GM12873 (cell line): ENCODE results near the gene CHST10.

Experiments
- TF ChIP-seq, protein P1 (sequence below): IDR thresholded peaks from 2 replicates; pipeline ENCODE4 v1.5.1; 2012; ENCODE audit warnings: low read depth, mild to moderate bottlenecking, moderate library complexity, low read length, control low read depth; ENCODE audit not compliant: insufficient read depth; ENCODE audit errors: missing control alignments

CHST10 gene

DNA sequence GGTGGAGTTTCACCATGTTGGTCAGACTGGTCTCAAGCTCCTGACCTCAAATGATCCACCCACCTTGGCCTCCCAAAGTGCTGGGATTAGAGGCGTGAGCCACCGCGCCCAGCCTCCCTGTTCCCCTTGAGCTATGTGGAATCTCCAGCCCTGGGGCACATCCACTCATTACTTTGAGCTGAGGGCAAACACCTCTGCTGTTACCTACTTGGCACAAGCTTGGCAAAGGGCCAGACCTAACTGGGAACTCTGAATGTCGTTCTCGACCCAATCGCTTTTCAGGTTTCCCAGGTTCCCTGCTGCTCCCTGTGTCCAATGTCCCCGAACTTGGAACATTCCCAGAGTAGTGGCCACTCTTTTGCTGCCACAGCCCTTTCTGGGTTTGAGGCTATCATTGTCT is 40.6 kb downstream of the CHST10 start:
- TF ChIP-seq, protein P1, sequence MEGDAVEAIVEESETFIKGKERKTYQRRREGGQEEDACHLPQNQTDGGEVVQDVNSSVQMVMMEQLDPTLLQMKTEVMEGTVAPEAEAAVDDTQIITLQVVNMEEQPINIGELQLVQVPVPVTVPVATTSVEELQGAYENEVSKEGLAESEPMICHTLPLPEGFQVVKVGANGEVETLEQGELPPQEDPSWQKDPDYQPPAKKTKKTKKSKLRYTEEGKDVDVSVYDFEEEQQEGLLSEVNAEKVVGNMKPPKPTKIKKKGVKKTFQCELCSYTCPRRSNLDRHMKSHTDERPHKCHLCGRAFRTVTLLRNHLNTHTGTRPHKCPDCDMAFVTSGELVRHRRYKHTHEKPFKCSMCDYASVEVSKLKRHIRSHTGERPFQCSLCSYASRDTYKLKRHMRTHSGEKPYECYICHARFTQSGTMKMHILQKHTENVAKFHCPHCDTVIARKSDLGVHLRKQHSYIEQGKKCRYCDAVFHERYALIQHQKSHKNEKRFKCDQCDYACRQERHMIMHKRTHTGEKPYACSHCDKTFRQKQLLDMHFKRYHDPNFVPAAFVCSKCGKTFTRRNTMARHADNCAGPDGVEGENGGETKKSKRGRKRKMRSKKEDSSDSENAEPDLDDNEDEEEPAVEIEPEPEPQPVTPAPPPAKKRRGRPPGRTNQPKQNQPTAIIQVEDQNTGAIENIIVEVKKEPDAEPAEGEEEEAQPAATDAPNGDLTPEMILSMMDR = no peak

DNA sequence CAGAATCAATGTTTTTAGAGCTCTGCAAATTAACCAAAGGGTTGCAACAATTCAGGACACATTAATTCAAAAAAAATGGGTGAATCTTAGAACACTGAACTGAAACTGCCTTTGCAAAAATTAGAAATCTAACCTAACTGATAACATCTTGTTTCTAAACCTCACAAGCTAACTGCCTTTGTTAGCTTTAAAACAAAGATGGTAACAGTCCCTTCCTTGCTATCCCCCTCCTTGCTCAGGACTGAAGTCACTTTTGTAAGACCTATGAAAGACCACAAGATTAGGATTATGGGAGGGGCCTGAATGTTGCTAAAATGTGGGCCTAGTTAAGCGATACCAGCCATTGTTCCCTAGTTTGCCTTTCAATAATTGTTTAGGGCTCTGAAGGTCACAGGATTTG is 50.3 kb downstream of the CHST10 start:
- TF ChIP-seq, protein P1 = no peak

DNA sequence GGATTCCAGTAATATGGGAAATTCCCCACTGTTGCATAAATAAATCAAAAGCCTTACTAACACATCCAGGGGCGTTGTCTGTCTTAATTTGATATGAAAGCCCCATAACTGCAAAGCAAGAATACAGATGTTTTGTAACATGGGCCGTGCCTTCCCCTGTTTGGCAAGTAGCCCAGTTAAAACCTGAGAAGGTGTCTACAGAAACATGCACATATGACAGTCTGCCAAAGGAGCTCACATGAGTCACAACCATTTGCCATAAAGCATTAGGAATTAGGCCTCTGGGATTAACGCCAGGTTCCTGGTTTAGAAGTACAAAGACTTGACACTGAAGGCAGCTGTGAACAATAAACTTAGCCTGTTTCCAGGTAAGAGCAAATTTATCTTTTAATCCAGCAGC is 52.0 kb downstream of the CHST10 start:
- TF ChIP-seq, protein P1 = no peak

DNA sequence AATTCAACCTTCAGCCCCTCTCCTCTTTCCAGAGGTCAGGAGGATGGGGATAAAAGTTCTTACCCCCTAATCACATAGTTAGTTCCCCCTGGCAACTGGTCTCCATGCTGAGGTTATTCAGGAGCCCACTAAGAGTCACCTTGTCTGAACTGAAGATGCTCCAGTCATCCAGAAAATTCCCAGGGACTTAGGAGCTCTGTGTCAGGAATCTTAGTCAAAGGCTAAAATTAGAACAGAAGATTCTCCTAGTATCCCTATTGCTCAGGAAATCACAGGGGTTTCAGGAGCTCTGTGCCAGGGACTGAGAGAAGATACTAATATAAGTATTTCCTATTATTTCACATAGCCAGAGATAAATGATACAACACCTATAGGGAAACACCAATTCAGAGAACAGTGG is 57.9 kb downstream of the CHST10 start:
- TF ChIP-seq, protein P1 = no peak

DNA sequence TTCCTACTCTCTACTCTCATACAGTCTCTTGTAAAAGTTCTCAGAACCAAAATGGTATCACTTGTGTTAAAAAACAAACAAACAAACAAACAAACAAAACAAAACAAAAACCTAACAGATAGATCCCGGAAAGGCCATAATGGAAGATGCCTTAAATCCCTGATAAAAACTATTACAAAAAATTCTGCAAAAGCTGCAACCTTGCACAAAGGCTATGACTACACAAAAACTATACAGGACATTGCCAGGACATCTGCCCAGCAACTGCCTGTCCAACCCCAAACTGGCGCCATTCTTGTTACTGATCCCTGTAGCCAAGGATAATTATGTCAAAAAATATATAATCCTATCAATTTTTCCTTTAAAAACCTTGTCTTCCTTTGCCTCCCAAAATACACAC is 58.9 kb downstream of the CHST10 start:
- TF ChIP-seq, protein P1 = no peak

DNA sequence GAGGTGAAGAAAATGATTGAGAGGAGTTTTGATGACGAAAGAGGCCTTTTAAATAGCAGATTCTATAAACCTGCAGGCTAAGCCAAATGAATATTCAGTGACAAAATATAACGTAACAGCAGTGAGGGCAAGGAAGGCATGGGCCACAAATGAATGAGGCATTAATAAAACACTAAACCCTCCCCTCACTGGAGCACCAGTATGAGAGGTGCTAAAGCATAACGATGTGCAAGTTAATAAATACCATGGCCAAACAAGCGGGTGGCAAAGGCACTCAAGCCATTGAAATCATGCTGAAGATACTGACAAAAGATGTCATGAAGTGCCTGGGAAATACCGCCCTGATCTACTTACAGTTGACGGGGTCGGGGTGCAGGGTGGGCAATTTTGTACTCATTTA is 64.9 kb downstream of the CHST10 start:
- TF ChIP-seq, protein P1 = no peak

DNA sequence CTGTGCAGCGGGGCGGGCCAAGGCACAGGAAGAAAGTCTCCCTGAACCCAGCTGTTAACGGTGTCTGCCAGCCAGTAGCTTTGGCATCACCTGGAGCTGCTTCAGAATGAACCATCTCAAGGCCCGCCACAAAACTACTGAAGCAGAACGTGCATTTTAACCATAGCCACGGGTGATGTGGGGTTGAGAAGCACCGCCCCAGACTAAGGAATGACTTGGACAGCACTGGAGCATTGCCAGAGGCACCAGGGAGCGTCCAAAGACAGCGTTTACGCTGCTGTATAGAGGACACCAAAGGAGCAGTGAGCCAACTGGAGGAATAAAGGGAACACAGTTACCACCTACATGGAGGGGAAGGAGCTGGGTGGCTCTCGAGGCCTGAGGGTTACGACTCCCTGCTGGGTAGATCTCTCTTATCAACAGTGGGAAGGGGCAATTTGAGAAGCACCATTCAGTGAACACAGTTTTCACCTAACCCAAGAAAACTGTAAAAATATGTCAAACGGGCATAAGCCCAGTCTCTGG is 66.7 kb downstream of the CHST10 start:
- TF ChIP-seq, protein P1 = no peak

DNA sequence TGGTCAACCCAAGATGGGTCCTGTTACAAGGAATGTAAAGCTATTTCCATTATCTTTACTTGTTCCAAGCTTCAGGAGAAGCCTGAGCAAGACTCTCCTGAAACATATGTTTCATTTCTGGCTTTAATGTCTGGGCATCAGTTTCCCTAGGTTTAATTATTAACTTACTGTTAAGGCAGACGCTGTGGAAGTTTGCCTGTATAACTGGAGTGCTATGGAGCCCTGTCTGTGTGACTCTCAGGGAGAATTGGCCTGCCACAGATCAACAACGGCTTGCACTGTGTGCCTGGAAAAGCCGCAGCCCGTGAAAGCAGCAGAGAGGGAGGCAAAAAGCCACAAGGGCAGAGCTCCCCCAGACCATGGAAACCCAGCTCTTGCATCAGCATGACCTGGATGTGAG is 73.0 kb downstream of the CHST10 start:
- TF ChIP-seq, protein P1 = no peak
